Activated naive CD4-positive, alpha-beta T cell treated with Interleukin-2 at 50 U/mL for 16 hours (primary cell): ENCODE data around the gene SGCD.

ENCODE experiments used
- DNase-seq: peaks from one replicate; pipeline ENCODE4 v3.0.0-alpha.2; 2020

The SGCD gene

GRCh38 chr5:156812959-156813358 is 486.0 kb downstream of the SGCD start:
- no peak for DNase-seq

- DNase-seq, result peak; percentile 10
Measured at GRCh38 chr5:156815988-156816599, 489.1 kb downstream of the SGCD start.
